GM12892 (cell line): ENCODE measurements around the gene MICAL2.

ENCODE experiments used
- POLR2A ChIP-seq: IDR thresholded peaks from 2 replicates; pipeline ENCODE4 v1.6.1; 2011; ENCODE audit warnings: low read depth, low read length, control low read depth
- TAF1 ChIP-seq: IDR thresholded peaks from 2 replicates; pipeline ENCODE4 v1.6.1; 2011; ENCODE audit warnings: low read depth, mild to moderate bottlenecking, control low read depth, low read length, borderline replicate concordance

DNA sequence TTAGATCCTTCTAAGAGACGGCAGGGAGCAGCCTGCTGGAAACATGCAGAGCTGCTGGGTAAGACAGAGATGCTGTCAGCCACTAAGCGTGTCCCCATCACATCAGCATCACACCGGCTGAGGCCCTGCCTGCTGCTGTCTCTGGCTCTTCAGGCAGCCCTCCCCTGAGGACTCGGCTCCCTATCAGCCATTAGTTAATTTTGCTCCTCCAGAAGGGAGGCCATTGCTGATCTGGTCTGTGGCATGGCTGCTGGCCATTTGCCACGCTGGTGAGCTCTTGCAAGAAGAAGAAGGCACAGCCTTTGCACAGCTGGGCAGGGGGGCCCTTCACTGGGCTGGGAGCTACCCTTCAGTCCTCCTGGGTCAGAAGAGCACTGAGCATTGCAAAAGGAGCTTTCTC lies 135.8 kb downstream of the MICAL2 start:
- TF ChIP-seq POLR2A, result no peak
- no peak for TF ChIP-seq TAF1
